ENCODE data around the gene SENP2. TPM values are rescaled to one million over a fixed set of nuclear protein-coding genes. Genes with fewer than 3 reads are reported as not detected.

The SENP2 gene
- polyA plus RNA-seq, 2 of the 4 experiments (the other 2 are of a cell fraction), result 19.7 to 22.4 TPM

GRCh38 chr3:185537369-185537970 is 48.6 kb upstream of the SENP2 start (continued):
- no peak for TF ChIP-seq REST (IDR thresholded peaks at IDR 0.05)
- TF ChIP-seq FOXS1 (CRISPR knock-in tag; IDR thresholded peaks at IDR 0.05), result peak; percentile 6; the same call in 1 of the 2 replicates
- TF ChIP-seq HMGXB4 (CRISPR knock-in tag; IDR thresholded peaks at IDR 0.05; ENCODE audit: borderline replicate concordance), result no peak
- peak; percentile 75 for TF ChIP-seq FOSL2 (IDR thresholded peaks at IDR 0.05)
- peak; percentile 75 for TF ChIP-seq FOSL2 (CRISPR knock-in tag; IDR thresholded peaks at IDR 0.05)
- no peak for TF ChIP-seq ZC3H11A (IDR thresholded peaks at IDR 0.05)
- TF ChIP-seq HDAC2 (IDR thresholded peaks at IDR 0.05), result no peak
- no peak for TF ChIP-seq PHF8 (IDR thresholded peaks at IDR 0.05; ENCODE audit: borderline replicate concordance, low read depth)
- peak; percentile 84 to 87; a peak in 4 of 5 replicates for TF ChIP-seq EP300 (IDR thresholded peaks at IDR 0.05)
- no peak for TF ChIP-seq CBX8 (IDR thresholded peaks at IDR 0.05)
- no peak for TF ChIP-seq ELK1 (IDR thresholded peaks at IDR 0.05; ENCODE audit: low read depth, low read length)
- no peak for TF ChIP-seq POLR2A (IDR thresholded peaks at IDR 0.05; ENCODE audit: low read length)
- no peak for TF ChIP-seq KDM5A (IDR thresholded peaks at IDR 0.05)
- TF ChIP-seq ZNF302 (CRISPR knock-in tag; IDR thresholded peaks at IDR 0.05), result no peak
- TF ChIP-seq HES2 (IDR thresholded peaks at IDR 0.05), result peak; percentile 88
- no peak for TF ChIP-seq RCOR1 (IDR thresholded peaks at IDR 0.05; ENCODE audit: low read depth, low read length)
- TF ChIP-seq BHLHE40 (IDR thresholded peaks at IDR 0.05; ENCODE audit: low read depth, low read length), result no peak
- no peak for TF ChIP-seq NPAS2 (CRISPR knock-in tag; IDR thresholded peaks at IDR 0.05; ENCODE audit: borderline replicate concordance)
- peak; percentile 89 for TF ChIP-seq JUN (IDR thresholded peaks at IDR 0.05)
- TF ChIP-seq KDM1A (IDR thresholded peaks at IDR 0.05; ENCODE audit: low read depth), result no peak
- TF ChIP-seq SREBF2 (IDR thresholded peaks at IDR 0.05), result no peak
- no peak for TF ChIP-seq HEYL (CRISPR knock-in tag; IDR thresholded peaks at IDR 0.05)
- TF ChIP-seq TP53 (CRISPR knock-in tag; IDR thresholded peaks at IDR 0.05), result no peak
- peak; percentile 84; the same call in 1 of the 2 replicates for TF ChIP-seq E2F6 (IDR thresholded peaks at IDR 0.05; ENCODE audit: borderline replicate concordance, low read depth)
